Endothelial cell of hepatic sinusoid (primary cell): ENCODE data around the gene CEACAM5.
"Not testable (repeated sequence)": the region's sequence is repeated elsewhere in the genome, so short reads cannot be mapped to it uniquely, and the experiment has no call there.

Experiments
- in situ Hi-C: cut with HindIII; loops from 2 replicates; pipeline ENCODE4 v1.10.0; 2017; ENCODE audit warnings: low sequenced_read_pairs

CEACAM5 gene

DNA sequence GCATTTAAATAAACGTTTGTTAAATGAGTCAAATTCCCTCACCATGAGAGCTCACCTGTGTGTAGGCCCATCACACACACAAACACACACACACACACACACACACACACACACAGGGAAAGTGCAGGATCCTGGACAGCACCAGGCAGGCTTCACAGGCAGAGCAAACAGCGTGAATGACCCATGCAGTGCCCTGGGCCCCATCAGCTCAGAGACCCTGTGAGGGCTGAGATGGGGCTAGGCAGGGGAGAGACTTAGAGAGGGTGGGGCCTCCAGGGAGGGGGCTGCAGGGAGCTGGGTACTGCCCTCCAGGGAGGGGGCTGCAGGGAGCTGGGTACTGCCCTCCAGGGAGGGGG lies 8.5 kb upstream of the CEACAM5 start:
- in situ Hi-C loops = no loop called here

DNA sequence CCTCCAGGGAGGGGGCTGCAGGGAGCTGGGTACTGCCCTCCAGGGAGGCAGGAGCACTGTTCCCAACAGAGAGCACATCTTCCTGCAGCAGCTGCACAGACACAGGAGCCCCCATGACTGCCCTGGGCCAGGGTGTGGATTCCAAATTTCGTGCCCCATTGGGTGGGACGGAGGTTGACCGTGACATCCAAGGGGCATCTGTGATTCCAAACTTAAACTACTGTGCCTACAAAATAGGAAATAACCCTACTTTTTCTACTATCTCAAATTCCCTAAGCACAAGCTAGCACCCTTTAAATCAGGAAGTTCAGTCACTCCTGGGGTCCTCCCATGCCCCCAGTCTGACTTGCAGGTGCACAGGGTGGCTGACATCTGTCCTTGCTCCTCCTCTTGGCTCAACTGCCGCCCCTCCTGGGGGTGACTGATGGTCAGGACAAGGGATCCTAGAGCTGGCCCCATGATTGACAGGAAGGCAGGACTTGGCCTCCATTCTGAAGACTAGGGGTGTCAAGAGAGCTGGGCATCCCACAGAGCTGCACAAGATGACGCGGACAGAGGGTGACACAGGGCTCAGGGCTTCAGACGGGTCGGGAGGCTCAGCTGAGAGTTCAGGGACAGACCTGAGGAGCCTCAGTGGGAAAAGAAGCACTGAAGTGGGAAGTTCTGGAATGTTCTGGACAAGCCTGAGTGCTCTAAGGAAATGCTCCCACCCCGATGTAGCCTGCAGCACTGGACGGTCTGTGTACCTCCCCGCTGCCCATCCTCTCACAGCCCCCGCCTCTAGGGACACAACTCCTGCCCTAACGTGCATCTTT lies 7.8 kb upstream of the CEACAM5 start:
- in situ Hi-C loops = no loop called here

DNA sequence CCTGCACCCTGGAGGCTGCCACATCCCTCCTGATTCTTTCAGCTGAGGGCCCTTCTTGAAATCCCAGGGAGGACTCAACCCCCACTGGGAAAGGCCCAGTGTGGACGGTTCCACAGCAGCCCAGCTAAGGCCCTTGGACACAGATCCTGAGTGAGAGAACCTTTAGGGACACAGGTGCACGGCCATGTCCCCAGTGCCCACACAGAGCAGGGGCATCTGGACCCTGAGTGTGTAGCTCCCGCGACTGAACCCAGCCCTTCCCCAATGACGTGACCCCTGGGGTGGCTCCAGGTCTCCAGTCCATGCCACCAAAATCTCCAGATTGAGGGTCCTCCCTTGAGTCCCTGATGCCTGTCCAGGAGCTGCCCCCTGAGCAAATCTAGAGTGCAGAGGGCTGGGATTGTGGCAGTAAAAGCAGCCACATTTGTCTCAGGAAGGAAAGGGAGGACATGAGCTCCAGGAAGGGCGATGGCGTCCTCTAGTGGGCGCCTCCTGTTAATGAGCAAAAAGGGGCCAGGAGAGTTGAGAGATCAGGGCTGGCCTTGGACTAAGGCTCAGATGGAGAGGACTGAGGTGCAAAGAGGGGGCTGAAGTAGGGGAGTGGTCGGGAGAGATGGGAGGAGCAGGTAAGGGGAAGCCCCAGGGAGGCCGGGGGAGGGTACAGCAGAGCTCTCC lies 6.9 kb upstream of the CEACAM5 start:
- in situ Hi-C loops = no loop called here

DNA sequence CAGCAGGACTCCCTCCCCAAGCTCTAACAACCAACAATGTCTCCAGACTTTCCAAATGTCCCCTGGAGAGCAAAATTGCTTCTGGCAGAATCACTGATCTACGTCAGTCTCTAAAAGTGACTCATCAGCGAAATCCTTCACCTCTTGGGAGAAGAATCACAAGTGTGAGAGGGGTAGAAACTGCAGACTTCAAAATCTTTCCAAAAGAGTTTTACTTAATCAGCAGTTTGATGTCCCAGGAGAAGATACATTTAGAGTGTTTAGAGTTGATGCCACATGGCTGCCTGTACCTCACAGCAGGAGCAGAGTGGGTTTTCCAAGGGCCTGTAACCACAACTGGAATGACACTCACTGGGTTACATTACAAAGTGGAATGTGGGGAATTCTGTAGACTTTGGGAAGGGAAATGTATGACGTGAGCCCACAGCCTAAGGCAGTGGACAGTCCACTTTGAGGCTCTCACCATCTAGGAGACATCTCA lies 6.2 kb upstream of the CEACAM5 start:
- in situ Hi-C loops = no loop called here

DNA sequence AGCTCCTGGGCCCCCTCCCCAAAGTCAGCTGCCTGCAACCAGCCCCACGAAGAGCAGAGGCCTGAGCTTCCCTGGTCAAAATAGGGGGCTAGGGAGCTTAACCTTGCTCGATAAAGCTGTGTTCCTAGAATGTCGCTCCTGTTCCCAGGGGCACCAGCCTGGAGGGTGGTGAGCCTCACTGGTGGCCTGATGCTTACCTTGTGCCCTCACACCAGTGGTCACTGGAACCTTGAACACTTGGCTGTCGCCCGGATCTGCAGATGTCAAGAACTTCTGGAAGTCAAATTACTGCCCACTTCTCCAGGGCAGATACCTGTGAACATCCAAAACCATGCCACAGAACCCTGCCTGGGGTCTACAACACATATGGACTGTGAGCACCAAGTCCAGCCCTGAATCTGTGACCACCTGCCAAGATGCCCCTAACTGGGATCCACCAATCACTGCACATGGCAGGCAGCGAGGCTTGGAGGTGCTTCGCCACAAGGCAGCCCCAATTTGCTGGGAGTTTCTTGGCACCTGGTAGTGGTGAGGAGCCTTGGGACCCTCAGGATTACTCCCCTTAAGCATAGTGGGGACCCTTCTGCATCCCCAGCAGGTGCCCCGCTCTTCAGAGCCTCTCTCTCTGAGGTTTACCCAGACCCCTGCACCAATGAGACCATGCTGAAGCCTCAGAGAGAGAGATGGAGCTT lies 4.7 kb upstream of the CEACAM5 start:
- in situ Hi-C loops = no loop called here

DNA sequence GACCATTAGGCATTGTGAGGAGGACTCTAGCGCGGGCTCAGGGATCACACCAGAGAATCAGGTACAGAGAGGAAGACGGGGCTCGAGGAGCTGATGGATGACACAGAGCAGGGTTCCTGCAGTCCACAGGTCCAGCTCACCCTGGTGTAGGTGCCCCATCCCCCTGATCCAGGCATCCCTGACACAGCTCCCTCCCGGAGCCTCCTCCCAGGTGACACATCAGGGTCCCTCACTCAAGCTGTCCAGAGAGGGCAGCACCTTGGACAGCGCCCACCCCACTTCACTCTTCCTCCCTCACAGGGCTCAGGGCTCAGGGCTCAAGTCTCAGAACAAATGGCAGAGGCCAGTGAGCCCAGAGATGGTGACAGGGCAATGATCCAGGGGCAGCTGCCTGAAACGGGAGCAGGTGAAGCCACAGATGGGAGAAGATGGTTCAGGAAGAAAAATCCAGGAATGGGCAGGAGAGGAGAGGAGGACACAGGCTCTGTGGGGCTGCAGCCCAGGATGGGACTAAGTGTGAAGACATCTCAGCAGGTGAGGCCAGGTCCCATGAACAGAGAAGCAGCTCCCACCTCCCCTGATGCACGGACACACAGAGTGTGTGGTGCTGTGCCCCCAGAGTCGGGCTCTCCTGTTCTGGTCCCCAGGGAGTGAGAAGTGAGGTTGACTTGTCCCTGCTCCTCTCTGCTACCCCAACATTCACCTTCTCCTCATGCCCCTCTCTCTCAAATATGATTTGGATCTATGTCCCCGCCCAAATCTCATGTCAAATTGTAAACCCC lies 2.8 kb upstream of the CEACAM5 start:
- in situ Hi-C loops = no loop called here

DNA sequence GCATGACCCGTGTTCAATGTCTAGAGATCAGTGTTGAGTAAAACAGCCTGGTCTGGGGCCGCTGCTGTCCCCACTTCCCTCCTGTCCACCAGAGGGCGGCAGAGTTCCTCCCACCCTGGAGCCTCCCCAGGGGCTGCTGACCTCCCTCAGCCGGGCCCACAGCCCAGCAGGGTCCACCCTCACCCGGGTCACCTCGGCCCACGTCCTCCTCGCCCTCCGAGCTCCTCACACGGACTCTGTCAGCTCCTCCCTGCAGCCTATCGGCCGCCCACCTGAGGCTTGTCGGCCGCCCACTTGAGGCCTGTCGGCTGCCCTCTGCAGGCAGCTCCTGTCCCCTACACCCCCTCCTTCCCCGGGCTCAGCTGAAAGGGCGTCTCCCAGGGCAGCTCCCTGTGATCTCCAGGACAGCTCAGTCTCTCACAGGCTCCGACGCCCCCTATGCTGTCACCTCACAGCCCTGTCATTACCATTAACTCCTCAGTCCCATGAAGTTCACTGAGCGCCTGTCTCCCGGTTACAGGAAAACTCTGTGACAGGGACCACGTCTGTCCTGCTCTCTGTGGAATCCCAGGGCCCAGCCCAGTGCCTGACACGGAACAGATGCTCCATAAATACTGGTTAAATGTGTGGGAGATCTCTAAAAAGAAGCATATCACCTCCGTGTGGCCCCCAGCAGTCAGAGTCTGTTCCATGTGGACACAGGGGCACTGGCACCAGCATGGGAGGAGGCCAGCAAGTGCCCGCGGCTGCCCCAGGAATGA lies 1.5 kb upstream of the CEACAM5 start:
- in situ Hi-C loops = no loop called here

DNA sequence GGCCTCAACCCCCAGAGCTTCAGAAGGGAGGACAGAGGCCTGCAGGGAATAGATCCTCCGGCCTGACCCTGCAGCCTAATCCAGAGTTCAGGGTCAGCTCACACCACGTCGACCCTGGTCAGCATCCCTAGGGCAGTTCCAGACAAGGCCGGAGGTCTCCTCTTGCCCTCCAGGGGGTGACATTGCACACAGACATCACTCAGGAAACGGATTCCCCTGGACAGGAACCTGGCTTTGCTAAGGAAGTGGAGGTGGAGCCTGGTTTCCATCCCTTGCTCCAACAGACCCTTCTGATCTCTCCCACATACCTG lies 969 bp upstream of the CEACAM5 start:
- in situ Hi-C loops = no loop called here

DNA sequence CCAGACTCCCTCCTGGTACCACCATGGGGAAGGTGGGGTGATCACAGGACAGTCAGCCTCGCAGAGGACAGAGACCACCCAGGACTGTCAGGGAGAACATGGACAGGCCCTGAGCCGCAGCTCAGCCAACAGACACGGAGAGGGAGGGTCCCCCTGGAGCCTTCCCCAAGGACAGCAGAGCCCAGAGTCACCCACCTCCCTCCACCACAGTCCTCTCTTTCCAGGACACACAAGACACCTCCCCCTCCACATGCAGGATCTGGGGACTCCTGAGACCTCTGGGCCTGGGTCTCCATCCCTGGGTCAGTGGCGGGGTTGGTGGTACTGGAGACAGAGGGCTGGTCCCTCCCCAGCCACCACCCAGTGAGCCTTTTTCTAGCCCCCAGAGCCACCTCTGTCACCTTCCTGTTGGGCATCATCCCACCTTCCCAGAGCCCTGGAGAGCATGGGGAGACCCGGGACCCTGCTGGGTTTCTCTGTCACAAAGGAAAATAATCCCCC lies 505 bp upstream of the CEACAM5 start:
- in situ Hi-C loops = no loop called here

DNA sequence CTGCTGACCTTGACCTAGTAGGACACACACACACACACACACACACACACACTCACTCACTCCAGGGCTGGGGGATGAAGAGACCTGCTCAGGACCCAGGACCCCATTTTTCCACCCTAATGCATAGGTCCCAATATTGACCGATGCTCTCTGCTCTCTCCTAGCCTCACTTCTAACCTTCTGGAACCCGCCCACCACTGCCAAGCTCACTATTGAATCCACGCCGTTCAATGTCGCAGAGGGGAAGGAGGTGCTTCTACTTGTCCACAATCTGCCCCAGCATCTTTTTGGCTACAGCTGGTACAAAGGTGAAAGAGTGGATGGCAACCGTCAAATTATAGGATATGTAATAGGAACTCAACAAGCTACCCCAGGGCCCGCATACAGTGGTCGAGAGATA lies 1.1 kb downstream of the CEACAM5 start:
- in situ Hi-C loops = not testable (repeated sequence)

DNA sequence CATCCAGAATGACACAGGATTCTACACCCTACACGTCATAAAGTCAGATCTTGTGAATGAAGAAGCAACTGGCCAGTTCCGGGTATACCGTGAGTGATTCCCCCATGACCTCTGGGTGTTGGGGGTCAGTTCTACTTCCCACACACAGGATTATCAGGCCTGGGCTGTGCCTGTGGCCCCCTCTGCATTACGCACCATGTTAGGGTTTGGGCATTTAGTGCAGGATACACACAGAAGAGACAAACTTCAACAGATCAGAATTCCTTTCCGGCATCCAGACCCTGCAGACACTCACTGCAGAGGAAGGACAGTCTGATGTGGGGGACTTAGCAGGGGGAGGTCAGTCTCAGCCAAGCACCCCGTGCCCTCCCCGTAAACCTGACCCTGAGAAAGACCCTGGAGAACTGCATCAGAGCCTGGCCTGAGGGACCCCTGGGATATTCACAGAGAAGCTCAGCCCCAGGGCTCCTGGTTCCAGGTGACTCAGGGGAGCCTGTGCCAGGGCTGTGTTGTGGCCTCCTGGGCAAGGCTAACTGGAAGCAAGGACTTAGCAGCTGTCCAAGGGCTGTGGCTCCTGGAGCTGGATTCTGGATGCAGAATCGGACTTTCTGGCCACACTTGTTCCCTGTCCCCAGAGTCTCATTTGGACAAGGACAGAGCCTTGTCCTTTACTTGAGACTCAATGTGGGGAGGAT lies 1.7 kb downstream of the CEACAM5 start:
- in situ Hi-C loops = no loop called here

DNA sequence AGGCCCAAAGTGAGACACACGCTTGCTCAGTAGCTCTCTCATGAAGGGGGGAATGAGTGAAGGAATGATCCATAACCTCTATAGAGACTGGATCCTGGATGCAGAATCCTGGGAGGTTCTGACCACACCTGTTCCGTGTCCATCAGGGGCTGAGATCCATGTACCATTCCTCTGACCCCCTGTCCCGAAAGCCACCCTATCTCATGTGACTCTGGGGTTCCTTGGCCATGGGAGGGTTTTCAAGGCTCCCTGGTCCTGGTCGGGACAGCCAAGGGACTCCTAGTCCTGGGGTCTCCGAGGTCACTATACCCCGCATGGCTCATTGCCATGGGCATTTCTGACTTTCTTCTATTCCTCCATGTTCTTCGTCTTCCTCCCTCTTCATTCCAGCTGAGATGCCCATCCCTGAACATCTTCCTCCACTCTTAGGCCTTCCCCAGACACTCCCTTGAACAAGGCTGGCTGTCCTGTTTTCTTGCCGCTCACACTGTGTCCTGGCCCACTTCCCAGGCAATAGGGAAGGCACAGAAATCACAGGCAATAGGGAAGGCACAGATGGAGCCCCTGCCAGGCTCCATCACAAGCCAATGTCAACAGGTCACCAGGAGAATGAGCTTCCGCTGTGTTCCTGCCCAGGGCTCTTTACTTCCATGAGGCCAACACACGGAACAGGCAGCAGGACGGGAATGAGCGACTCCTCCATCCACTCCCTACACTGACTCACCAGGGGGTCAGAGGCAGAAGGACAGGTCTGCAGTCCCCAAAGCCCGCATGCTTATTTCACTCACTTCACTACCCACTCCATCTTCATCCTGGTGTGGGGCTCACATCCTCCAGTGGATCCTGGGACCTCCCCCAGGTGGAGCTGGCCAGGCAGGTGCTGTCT lies 3.2 kb downstream of the CEACAM5 start:
- in situ Hi-C loops = no loop called here

DNA sequence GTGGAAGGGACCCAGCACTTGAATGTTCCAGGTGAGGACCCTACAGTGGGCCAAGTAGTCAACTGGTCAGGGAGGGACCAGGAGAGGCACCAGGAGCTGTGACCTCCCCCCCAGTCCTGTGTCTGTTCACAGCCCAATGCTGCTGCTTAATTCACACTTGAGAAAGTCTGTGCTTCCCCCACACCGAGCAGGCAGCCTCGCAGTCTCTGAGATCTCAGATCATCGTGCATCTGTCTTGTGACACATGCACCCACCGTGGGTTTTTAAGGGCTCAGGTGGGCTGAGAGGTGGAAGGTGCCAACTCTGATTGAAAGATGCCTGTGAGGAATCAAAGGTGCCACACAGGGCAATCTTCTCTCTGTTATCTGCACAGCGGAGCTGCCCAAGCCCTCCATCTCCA lies 6.2 kb downstream of the CEACAM5 start:
- in situ Hi-C loops = no loop called here

DNA sequence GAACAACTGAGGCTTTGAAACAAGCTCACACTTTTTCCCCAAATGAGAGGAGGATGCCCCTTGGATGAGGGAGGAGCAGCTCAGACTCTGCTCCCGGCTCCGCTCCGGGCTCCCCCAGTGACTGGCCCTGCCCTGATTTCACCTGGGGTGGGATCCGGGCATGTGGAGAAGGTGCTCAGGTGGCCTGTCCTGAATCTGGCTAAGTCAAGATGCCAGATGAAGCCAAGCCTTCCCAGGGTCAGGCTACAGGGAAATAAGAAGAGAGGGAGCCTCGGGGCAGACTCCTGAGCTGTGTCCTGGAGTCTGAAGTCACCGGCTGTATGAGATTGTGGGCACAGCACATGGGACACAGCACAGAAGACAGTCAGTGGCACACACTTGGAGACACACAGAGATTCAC lies 10.3 kb downstream of the CEACAM5 start:
- in situ Hi-C loops = no loop called here

DNA sequence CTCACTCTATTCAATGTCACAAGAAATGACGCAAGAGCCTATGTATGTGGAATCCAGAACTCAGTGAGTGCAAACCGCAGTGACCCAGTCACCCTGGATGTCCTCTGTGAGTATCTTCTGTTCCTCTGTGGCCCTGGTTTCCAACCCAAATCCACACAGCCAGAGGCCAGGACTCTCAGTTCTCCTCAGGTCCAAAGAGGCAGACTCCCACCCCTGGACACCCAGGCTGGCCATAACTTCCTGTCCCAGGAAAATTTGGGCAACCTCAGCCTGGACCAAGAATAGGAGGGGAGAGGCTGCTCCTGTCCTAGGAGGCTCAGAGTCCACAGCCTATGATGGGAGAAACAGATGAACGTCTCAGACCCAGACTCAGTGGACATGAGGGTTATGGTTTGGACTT lies 11.7 kb downstream of the CEACAM5 start:
- in situ Hi-C loops = no loop called here

DNA sequence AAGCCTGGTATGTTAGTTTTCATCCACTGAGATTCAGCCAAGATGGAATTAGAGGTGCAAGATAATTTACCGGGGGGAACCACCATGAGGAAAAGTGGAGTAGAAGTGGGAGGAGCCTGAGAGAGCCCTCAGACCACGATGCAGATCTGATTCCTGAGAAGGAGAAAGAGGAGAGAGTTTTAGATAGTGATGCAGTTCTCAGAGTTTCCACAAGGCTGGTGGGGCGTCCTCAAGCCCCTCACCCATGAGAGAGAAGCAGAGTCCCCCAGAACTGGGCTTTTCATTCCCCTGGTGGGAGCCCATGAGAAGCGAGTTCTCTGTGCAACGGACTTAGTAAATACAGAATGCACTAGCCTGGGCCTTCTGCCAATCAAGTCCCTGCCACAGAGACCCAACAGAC lies 18.1 kb downstream of the CEACAM5 start:
- in situ Hi-C loops = no loop called here

DNA sequence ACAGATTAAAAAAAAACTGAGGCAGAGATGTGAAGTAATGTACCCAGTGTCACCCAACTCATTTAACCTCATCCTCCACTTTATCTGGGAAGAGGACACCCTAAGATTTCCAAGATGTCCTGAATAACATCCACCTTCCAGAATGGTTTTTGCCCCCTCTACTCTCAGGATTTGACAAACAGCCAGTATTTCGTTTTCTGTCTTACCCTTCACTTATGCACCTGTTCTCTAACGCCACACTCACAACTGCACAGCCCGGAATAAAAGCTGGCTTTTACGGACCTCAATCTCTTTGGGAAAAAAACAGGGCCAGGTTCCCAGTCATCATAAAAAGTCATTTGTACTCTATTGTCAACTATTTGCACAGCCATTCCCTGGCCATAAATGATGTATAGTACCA lies 25.7 kb downstream of the CEACAM5 start:
- in situ Hi-C loops = no loop called here

DNA sequence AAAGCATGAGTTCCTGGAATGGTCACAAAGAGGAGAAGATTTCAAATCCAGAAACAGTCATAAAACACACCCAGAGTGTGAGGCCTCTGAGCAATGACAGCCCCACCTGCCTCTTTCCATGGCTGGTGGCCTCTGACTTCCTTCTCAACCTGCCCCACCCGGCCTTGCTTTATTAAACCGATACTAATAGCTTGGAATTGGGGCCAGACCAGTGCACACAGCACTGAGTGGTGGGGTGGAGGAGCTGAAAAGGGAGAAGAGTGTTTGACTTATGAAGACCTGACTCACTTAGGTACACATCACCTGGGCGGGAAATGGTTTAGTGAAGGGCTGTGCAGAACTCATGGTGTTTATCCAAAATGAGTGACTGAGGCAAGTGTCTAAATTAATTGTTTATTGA lies 26.2 kb downstream of the CEACAM5 start:
- in situ Hi-C loops = no loop called here

DNA sequence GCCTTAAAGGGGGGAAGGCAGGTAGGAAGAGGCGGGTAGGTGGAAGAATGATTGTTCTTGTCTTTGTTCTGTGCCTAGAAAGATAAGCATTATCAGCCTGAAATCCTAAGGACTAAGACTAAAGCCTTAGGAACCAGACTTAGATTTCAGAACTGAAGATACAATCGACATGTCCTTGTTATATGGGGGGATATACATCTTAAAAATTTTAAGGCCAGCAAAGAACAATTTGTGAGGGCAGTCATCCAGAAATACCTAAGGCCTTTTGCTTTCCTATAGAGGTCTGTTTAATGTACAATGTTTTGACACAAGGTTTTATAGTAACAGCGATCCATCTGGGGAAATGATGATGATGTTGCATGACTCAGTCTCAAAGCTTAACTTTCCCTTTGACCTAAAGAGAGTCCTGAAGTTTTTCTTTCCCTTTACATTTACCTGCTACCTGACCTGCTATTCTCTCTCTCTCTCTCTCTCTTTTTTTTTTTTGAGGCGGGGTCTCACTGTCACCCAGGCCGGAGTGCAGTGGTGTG lies 26.7 kb downstream of the CEACAM5 start:
- in situ Hi-C loops = no loop called here
